Measurements from ENCODE around the gene CLIC3.
"Not testable (repeated sequence)": the region's sequence is repeated elsewhere in the genome, so short reads cannot be mapped to it uniquely, and the experiment has no call there.

Gene CLIC3

DNA sequence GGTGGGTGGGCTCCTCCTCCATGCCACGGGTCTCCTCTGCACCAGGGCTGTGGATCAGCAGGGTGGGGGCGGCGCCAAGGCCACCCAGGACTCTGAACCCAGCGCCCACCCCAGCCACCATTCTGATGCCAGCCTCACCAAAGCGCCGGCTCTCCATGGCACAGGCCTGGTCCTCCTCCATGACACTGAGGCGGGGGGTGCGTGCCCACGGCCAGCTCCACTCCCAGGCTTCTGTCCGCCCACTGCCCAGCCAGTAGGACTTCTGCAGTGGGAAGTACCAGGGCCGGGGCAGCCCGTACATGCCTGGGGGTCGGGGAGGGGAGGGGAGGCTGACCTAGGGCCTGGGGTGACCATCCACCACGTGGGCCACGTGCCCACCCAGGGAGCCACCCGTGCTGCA is 20.1 kb upstream of the CLIC3 start:
- DNase-seq = no peak

DNA sequence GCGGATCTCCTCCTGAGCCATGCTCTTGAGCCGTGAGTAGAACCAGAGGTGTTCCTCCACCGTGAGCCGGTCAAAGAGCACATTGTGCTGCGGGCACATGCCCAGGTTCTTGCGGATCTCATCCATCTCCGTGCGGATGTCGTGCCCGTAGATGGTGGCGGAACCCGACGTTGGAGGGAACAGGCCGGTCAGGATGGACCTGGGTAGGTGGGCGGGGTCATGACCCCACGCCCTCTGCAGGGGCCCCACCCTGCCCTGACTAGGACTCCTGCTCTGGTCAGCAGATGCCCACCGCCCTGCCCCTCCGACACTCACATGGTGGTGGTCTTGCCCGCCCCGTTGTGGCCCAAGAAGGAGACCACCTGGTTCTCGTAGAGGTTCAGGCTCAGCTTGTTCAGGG is 19.6 kb upstream of the CLIC3 start:
- no peak for DNase-seq

DNA sequence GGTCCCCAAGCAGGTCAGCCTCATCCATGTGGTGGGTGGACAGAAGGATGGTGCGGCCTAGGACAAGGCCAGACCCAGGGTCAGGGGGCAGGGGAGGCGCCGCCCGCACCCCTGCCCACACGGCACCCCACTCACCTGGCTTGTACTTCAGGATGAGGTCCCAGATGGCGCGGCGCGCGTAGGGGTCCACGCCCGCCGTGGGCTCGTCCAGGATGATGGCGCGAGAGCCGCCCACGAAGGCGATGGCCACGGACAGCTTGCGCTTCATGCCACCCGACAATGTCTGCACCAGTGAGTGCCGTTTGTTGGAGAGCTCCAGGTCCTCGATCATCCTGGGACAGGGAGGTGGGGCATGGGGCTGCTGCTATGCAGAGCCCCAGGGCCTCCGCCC is 19.2 kb upstream of the CLIC3 start:
- DNase-seq = no peak

DNA sequence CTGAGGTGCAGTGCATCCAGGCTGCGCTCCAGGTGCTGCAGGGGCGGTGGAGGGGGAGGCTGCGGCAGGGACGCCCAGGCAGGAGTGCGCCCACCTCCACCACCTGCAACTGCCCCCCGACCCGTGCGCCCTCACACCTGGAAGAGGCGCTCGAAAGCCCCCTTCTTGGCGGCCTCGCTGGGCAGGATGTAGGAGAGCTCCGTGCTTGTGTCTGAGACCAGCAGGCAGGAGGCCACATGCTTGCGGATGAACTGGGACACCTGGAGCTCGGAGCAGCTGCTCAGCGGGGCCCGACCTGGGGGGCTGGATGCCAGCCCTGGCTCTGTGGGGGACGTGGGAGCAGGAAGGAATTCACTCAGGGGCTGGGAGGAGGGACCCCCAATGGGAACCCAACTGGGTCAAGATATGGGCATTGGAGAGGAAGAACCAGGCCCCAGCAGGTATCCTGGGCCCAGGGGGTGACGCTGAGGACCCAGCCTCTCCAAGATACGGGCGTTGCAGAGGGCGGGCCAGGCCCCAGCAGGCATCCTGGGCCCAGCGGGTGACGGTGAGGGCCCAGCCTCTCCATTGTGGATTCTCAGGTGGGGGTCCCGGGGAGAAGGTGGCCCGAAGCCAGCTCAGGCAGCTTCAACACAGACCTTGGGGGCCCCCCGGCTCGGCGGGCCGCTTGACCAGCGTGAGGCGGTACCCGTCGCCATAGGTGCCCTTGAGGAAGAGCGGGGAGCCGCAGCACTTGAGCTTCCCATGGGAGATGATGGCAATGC is 18.6 kb upstream of the CLIC3 start:
- no peak for DNase-seq

DNA sequence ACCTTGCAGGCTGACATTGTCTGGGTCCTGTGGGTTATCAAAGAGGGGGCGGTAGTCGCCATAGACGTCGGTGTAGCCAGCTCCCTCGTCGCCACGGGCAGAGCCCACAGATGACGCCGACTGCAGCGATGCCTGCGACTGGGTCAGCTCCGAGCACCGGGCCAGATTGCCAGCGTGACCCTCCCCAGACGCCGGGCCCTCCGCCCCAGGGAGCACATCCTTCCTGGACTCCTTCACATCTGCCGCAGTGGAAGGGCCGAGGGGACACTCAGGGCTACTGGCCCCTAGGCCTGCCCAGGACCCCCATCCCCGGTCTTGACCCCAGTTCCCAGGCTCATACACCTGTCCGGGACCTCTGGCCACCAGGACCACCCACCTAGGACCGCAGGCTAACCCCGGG is 17.8 kb upstream of the CLIC3 start:
- DNase-seq = no peak

DNA sequence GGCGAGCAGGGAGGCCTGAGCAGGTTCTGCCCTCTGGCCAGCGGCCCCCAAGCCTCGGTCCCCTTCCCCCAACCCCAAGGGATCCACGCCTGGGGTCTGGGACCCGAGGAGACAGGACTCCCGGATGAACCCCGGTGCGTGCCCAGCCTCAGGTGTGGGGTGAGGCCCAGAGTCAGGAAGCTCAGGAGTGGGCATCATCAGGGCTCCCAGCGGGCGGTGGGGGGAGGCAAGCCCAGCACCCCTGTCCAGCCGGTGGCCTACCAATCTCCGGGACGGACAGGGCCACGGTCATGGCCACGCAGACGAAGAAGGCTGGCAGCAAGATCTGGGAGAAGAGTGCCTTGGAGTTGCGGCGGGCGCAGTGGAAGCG is 17.2 kb upstream of the CLIC3 start:
- DNase-seq = no peak

DNA sequence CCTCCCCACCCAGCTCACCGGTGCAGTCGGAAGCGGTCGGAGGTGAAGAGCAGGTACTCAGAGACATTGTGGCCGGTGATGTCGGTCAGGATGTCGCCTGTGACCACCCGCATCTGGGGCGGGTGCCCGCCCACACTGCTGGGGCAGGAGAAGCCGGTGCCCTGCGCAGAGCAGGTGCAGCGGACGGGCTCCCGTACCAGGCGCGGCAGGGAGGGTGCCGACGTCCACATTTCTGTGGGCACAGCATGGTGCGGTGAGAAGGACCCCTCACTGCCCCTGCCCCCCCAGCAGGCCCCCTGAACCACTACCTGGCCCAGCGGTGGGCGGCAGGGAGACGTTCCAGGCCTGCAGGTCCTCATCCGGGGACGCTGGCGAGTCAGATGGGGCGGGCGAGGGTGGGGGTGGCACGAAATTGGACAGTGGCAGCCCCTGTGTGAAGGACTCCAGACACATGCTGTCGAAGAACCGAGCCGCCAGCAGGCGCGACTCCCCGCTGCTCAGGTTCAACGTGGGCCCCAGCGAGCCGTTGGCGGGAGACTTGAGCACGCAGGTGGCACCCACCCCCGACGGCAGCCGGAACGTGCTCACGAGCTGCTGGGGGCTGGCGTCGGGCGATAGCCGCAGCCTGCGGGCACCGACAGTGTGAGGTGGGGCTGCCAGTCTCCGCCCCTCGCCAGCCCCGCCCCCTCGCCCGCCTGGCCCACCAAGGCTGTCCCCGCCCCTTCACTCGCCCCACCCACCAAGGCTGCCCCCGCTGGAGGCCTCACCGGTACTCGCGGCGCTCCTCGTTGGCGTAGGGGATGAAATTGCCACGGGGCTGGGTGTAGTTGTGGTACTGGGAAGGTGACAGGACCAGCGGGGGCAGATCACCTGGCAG is 16.6 kb upstream of the CLIC3 start:
- no peak for DNase-seq

DNA sequence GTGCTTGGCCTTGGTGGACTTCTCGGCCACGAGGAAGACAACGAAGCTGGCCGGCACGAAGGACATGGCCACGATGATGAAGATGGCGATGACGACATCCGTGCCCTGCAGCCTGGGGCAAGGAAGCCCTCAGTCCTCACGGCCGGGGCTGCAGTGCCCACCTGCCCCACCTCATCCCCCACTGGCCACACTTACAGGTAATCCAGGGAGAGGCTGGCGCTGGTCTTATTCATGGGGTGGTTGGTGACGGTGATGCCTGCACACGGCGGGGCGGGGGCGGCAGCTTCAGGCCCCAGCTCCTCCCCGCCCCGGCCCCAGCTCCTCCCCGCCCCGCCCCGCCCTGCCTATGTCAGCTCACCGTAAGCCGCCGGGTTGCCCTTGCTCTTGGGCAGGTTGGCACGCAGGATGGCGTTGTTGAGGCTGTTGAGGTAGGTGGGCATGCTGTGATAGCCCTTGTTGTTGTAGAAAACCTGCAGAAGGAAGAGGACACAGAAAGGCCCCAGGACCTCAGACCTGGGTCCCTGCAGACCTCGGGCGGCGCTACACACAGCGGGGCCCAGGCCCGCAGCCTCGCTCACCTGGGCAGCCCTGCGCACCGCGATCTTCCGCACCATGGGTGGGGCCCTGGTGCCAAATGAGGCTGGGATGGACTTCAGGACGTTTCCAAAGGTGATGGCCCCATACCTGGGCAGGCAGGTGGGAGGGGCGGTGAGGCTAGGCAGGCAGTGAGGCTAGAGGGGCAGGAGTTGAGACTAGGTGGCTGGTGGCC is 15.7 kb upstream of the CLIC3 start:
- no peak for DNase-seq

DNA sequence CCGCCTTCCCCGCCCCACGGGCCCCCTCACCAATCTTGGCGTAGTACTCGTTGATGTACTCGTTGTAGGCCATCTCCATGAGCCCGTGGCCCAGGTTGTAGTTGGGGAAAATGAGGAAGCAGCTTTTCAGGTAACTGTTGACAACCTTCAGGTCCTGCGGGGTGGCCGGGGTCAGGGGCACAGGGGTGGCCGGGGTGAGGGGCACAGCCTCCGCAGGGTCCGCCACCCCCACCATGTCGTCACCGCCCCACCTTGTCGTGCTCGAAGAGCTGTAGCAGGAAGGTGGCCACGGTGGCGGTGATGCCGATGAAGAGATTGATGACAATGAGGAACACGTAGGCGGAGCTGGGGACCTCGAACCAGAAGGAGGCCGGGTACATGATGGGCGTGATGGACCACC is 14.8 kb upstream of the CLIC3 start:
- no peak for DNase-seq

DNA sequence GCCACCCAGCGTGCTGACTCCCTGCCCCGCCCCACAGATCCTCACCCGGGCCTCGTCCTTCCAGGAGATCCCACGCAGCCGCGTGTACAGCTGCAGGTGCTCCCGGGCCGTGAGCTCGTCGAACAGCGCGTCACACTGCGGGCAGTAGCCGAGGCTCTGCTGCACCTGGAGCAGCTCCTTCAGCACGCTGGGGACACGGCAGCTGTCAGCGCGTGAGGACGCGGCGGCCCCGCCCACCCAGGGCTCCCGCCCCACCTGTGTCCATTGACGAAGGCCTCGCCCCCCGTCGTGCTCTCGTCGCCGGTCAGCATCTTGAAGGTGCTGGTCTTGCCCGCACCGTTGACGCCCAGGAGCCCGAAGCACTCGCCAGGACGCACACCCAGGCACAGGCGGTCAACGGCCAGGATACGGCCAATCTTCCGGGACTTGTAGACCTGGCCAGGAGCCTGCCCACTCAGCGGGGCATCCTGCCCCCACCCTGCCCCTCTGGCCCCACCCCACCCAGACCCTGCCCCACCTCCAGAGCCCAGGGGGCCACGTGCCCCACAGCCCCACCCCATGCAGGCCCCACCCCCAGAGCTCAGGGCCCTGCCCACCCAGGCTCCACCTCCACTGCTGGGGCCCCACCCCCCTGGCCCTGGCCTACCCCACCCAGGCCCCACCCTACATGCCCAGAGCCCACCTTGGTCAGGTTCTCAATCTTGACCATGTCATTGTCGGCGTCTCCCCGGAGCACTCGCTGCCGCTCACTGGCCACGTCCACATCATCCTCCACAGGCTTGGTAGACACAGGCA is 13.8 kb upstream of the CLIC3 start:
- no peak for DNase-seq

DNA sequence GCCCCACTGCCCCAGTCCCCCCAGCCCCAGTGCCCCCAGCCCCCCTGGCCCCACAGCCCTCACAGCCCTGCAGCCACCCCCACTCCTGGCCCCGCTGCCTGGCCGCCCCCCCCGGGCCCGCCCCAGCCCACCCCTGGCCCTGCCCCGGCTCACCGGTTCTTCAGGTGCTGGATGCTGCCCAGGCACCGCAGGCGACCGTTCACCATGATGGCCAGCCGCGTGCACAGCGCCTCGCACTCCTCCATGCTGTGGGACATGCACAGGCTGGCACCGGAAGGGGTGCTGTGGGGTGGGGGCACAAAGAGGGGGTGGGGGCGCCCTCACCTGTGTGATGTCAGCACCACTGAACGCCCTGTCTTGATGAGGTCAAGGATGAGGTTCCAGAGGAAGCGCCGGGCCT is 12.8 kb upstream of the CLIC3 start:
- DNase-seq = no peak

DNA sequence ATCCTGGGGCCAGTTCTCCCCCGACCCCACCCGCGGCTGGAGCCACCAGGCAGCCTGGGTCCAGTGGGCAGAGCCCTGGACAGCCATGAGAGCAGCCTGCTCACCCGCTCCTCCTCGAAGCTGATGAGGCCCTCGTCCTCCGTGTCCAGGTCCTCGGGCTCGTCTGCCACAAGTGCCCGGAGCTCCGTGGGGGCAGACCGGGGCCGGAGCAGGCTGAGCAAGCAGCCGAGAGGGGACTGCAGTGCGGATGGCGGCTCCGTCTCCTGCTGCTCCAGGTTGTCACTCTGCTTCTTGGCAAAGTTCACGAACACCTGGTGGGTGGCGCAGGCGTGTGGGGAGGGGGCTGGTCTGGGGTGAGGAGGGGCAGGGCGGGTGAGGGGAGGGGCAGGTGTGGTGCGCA is 11.9 kb upstream of the CLIC3 start:
- no peak for DNase-seq

DNA sequence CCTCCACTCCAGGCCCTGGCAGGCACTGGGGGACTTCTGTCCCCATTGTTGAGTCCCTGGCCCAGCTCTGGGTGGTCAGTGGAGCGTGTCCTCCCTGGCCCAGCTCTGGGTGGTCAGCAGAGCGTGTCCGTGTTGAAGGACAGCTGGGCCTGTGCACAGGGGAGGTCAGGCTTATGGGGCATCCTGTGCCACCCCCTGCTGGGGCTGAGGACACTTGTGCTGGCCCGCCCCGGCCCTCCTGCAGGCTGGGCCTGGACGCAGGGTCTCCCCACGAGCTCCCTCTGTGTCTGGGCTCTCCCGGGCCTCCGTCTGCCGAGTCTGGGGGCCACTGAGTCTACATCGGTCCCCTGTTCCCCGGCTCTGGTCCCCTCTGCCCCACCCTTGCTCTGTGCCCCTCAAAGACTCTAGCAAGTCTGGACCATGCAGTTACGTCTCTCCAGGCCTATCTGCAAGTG is 11.5 kb upstream of the CLIC3 start:
- no peak for DNase-seq

DNA sequence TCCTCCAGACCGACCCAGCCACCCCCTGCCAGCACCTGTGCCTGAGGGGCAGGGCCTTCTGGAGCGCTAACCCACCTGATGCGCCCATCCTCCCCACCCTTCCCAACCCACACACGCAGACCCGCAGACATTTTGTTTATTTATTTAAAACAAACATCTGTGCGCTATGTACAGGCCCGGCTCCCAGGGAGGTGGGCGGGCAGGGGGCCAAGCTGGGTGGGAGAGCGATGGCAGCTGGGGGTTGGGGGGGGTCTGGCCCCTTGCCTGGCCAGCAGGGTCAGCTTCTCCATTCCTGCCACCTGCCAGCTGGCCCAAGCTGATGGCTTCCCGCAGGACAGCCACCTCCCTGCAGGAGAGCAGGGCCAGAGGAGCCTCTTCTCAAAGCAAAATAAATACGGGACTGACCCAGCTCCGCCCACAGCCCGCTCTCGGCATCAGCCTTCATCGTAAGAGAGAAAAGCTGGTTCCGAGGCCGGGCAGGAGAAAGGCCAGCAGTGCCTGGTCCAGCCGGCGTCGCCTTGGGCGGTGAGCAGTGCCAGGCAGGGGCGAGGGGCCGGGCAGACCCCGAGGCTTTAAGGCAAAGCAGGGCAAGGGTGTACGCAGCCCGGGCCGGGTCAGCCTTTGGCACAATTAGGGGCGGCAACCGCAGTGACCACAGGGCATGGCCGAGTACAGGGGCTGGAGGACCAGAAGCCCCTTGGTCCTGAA is 10.9 kb upstream of the CLIC3 start:
- no peak for DNase-seq

DNA sequence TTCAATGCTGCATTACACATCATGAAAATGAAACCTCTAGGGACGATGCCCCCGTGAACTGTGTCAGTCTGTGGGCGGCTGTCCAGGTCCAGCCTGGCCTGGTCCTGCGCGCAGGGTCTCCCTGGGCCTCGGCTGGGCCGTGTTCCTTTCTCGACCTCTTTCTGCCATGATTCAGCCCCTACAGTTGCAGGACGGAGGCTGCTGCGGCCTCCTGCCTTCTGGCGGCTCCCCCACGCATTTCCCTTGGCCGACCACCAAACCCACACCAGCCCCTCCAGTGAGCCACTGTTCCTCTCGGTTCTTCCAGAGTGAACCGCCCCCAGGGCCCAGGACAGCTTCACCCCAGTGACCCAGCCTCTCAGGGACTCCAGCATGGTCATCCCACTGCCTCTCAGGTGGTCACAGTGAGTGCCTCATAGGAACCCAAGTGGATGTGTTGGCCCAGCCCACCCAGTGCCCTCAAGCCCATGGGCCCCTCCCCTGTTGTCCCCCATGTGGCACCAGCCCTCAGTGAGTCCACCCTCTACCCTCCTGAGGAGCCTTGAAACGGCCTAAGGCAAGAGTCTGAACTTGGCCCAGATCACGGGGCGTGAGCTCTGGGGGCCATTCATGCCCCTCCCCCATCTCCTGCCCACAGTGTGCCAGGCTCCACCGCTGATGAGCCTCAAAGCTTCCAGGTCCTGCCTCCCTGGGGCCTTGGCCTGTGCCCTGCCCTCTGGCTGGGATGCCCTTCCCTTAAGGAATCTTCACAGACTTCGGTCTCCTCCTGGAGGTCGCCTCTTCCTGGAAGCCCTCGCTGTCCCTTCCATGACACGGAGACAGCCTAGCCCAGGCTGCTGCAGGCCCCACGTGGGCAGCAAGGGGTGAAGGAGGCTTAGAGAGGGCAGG is 10.0 kb upstream of the CLIC3 start:
- no peak for DNase-seq

DNA sequence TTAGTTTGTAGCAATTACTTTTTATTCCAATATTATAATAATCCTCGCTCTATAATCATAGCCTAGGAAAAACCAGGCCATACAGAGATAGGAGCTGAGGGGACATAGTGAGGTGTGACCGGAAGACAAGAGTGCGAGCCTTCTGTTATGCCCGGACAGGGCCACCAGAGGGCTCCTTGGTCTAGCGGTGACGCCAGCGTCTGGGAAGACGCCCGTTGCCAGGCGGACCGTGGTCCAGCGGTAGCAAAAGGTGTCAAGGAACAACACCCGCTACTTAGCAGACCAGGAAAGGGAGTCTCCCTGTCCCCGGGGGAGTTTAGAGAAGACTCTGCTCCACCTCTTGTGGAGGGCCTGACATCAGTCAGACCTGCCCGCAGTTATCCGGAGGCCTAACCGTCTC is 7.9 kb upstream of the CLIC3 start:
- DNase-seq = not testable (repeated sequence)

DNA sequence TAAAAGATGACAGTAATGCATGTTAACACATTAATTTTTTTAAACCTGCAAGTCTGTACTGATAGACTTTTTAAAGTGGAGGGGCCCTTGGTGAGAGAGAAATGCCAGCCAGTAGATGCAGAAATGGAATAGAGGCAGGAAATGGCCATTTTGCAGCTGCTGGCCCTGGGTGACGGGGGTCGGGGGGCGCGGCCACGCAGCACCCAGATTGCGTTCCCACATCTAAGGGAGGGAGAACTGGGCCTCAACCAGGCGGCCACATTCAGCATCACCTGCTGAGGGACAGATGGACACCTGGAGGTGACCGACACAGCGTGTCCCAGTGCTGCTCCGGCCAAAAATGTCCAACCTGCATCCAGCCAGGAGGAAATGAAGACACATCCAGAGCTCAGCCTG is 6.3 kb upstream of the CLIC3 start:
- DNase-seq = no peak

DNA sequence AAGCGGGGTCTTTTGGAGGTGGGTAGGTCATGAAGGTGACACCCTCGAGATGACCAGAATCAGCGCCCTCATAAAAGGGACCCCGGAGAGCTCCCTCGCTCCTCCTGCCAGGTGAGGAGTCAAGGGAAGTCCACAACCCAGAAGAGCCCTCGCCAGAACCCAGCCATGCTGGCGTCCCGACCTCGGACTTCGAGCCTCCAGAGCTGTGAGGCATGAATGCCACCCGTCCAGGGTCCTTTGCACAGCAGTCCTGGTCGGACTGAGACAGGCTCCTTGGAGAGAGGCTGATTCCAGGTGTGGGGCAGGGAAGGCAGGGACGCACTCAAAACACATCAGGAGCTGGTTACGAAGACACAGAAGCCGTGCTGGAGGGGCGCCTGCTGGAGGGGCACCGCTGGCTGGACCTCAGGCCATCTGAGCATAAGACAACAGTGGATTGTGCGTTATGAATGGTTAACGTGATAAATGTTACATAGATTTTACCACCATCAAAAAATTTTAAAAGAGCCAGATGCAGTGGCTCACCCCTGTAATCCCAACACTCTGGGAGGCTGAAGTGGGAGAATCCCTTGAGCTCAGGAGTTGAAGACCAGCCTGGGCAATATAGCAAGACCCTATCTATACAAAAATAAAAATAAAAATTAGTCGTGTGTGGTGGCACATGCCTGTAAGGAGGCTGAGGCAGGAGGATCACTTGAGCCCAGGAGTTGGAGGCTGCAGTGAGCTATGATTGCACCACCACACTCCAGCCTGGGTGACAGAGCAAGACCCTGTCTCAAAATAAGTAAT is 5.7 kb upstream of the CLIC3 start:
- DNase-seq = no peak

DNA sequence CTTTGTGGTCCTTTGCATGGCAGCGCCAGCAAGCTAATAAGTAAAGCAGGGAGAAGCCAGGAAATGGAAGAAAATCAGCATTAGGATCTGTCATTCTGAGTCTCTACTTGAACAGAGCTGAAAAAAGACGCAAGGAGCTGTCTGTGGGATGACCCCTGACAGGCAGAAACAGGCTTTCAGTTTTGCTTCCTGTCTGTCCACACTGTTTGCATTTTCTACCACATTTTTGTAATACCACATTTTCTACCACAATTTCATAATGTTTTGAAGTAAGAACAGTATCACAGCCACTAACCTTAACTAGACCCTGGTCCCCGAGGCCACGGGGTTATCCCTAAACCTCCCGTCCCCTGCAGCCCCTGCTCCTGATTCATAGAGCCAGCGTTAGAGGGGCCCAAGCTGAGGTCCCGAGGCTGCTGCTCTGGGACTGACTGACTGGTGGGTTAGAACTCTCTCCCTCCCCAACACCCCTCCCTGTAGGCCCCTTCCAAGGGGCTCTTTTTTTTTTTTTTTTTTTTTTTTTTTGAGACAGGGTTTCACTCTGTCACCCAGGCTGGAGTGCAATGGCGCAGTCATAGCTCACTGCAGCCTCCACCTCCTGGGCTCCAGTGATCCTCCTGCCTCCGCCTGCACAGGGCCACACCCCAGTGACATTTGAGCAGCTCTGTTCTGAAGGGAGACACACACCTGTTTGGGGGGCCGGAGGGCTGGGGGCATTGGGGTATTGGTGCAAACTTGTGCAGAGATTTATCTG is 4.0 kb upstream of the CLIC3 start:
- DNase-seq = no peak
